HG03045 (cell line): ENCODE results near the gene PLEKHN1.

ENCODE experiments used
- ATAC-seq: cut with Tn5 transposase; IDR thresholded peaks from one replicate; pipeline ENCODE4 v1.9.1; 2021; ENCODE audit warnings: mild to moderate bottlenecking, moderate library complexity; ENCODE audit not compliant: unreplicated experiment

PLEKHN1 gene

DNA sequence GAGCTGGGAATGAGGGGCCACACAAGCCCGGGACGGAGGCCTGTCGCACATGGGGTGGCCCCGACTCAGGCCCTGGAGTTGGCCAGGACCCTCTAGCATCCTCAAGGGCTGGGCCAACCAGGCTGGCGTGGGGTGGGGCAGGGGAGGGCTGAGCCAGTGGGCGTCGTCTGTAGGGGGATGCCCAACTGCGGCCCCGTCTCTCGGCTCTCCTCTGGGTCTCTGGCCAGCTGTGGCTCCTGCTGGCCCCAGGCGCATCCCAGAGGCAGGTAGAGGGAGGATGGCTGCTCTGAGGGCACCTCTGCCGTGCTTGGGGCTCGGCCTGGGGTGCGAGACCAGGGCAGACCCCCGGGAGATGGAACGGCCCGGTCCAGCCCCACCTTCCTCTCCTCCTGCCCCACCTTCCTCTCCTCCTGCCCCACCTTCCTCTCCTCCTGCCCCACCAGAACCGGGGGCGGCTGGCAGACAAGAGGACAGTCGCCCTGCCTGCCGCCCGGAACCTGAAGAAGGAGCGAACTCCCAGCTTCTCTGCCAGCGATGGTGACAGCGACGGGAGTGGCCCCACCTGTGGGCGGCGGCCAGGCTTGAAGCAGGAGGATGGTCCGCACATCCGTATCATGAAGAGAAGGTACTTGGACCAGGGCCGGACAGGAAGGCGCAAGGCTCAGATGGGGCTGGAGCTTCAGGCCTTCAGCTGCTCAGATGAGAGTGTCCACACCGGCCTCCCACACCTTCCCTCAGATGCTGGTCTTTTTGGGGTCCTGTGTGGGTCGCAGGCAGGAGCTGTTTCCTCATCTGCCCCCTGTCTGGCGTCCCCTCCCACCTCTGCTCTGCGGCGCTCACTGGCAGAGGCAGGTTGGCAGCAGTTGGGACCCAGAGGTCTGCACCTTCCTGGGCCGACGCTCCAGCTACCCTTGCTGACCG lies 36.3 kb upstream of the PLEKHN1 start:
- ATAC-seq: no peak

DNA sequence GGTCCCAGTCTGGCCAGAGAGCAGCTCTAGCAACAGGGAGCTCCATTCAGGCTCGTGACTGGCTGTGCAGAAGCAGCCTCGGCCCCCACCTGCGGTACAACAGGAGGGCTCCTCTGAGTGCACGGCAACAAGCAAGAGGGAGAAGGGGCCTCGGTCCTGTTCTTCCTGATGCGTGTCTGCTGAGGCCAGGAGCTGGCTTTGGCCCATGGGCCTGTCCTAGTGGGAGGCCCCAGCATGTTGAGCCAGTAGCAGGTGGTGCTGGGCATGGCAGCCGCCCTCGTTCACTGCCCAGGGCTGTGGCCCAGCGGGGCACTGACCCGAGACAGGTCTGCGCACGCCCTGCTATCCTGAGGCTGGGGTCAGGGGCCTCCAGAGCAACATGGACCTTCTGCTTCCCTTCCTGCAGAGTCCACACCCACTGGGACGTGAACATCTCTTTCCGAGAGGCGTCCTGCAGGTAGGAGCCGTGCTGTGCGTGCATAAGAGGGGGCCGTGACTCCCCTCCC lies 35.6 kb upstream of the PLEKHN1 start:
- ATAC-seq: no peak

DNA sequence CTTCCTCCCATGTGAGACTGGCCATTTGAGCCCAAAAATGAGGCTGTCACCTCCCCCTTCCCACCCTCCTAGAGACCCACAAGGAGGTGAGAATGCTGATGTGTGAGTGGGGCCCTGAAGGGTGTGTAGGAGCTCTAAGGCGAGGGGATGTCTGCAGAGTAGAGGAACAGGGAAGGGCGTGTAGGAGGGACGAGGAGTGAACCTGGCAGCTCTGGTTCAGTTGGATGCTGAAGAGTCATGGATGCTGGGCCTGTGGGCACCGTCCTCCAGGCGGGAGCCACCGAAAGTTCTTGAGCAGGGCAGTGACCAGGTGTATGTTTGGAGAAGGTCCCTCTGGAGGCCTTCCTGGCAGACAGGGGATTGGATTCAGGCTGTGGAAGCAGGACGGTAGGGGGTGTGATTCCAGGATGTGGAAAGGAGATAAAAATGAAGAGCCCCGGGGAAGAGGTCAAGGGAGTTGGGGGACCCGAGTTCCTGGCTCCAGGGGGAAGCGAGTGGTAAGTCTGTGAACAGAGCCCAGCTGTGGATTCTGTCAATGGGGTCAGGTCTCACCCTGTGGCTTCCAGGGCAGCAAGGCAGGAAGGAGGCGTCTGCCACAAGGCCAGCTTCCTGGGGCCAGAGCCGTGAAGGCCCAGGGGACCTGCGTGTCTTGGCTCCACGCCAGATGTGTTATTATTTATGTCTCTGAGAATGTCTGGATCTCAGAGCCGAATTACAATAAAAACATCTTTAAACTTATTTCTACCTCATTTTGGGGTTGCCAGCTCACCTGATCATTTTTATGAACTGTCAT lies 34.7 kb upstream of the PLEKHN1 start:
- no peak for ATAC-seq

DNA sequence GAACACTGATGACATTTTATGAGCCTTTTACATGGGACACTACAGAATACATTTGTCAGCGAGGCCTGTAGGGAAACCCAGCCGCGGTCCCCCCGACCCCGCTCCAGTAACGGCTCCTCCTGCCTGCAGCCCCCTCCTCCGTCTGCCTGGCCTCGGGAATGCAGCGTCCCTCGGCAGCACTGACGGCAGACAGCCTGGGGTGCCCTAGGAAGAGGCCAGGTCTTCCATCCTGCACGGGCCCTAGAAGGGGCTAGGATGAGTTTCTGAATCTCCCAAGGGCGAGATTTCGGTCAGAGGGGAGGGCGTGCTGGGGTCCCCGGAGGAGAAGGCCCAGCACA lies 34.1 kb upstream of the PLEKHN1 start:
- no peak for ATAC-seq

DNA sequence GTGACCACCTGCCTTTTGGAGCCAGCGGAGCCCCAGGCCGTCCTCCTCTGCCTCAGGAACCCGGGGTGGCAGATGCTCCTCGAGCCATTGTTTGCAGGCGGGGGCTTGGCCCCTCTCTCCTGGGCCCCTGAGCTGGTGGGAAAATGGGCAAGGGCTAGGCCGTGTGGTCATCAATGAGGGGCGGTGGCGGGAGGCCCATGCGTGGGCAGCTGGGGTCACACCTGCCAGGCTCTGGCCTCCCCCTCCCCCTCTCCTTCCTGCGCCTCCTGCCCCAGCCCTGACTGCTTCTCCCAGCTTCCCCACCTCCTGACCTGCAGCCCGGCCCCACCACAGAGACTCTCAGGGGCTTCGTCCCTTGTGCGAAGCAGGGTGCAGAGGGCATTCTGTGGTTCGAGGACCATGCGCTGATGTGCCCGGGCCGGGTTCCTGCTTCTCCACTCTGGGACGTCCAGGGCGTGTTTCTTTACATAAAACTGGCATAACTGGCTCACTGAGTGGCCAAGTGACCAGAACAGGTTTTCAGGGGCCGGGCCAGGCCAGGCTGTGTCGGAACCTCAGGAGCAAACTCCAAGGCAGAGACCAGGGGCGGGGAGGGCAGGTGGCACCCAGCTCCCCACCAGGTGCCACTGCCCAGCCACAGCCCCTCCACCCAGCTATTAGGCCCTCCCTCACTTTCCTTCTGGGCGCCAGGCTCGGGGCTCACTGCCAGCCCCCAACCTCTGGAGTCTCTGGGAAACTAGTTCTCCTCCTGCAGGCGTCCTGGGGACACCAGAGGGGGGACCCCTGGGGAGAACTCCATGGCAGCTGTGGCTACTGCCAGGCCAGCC lies 33.3 kb upstream of the PLEKHN1 start:
- no peak for ATAC-seq

DNA sequence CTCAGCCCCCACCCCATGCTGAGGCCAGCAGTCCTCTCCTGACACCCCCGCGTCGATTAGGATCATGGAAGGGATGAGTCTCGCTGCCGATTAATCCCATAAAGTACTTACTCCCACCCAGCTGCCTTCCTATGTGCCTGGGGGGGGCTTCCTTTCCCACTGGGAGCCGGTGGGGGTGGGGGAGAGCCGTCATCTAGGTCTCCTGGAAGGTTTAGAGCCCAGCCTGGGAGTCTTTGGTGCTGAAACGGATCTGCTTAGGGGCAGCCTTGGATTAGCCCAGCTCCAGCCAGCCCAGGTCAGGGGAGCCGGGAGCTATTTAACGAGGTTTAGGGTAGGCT lies 32.7 kb upstream of the PLEKHN1 start:
- ATAC-seq: no peak

DNA sequence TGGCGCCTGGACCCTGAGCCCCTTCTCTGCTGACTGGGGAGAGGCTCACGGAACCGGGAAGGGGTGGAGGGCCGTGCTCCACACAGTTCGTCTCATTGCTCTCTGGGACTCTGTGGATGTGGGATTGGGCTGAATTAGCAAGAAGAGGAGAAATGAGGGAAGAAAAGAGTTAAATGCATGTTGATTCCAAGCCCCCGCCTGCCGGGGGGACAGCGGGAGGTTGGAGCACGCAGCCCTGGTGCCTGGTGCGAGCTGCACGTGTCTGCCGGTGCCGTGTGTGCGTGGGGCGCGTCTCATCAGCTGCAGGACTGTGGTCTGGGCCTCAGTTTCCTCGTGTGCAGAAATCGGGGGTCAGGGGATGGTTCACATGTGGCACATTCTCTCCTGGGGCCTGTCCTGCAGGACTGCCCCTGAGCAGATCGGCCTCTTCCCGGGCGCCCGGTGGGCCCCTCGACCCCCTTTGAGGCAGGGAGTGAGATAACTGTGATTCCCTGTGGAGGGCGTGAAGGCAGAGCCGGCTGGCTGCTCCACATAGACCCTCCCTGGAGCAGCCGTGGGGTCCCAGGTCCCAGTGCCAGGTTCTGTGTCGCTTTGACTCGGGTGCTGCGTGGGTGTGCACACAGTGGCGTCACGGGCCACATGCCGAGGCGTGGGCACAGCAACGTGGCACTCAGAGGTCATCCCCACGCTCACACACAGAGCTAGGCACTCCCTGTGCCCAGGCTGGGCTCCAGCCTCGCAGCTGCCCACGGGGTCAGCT lies 31.1 kb upstream of the PLEKHN1 start:
- ATAC-seq: no peak

DNA sequence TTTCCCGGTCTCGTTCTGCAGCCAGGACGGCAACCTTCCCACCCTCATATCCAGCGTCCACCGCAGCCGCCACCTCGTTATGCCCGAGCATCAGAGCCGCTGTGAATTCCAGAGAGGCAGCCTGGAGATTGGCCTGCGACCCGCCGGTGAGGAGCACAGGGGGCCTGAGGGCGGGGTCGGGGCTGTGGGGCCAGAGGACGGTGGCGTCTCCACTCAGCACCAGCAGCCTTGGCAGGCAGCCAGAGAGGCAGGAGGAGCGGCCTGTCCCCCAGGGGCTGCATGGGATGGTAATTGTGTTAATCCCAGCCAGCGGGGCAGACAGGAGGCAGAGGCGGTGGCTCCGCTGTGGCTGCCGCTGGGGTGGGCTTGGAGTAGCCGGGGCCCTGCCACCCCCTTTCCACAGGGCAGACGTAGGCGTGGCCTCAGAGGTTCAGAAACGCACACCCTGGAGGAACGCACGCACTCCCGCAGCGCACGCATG lies 30.5 kb upstream of the PLEKHN1 start:
- ATAC-seq: no peak

DNA sequence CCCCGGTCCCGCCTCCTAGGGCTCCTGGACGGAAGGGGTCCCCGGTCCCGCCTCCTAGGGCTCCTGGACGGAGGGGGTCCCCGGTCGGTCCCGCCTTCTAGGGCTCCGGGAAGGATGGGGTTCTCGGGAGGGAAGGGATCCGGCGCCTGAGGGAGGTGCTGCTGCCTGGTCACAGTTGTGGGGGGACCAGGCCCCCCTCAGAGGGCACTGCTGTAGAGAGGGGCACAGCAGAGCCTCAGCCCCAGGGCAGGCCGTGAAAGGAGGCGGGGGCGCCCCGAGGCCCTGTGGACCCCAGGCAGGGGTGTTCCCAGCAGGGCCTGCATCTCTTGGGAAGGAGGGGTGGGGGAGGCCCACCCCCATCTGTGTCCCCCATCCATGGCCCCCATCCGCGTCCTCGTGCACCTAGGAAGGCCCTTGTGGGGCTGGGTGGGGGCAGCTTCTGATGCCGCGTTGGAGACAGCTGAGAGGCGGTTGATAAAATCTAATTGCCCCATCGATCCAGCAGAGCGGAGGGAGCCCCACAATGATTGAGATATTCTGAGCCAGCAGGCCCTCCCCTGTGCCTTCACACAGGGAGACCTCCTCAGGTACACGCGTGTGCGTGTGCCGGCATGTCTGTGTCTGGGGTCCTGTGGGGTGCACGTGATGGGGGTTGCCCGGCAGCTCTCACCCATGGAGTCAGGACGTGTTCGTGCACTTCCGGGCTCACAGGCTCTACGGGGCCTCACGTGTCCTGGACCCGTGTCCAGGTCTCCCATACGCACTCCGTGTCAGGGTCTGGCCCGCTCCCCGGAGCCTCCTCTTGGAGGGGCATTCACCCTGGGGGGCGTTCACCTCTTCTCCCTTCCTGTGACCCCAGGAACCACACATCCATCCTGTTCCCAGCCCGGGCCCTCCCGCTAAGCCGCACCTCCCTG lies 29.7 kb upstream of the PLEKHN1 start:
- ATAC-seq: no peak

DNA sequence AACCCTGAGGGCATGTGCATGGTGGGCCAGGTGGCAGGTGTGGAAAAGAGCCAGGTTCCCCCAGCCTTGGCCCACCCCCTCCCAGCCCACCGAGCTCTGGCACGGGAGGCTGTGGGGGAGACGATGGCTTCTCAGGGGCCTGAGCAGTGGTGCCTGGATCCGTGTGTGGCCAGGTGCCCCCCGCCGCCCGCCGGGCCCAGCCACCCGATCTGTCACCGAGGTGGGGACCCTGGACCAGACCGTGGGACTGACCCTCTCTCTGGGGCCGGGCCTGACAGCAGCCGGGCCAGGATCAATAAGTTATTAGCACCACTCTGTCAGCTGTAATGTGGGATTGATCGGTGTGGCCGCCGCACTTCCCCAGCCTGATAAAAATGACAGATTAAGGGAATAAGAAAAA lies 28.8 kb upstream of the PLEKHN1 start:
- no peak for ATAC-seq

DNA sequence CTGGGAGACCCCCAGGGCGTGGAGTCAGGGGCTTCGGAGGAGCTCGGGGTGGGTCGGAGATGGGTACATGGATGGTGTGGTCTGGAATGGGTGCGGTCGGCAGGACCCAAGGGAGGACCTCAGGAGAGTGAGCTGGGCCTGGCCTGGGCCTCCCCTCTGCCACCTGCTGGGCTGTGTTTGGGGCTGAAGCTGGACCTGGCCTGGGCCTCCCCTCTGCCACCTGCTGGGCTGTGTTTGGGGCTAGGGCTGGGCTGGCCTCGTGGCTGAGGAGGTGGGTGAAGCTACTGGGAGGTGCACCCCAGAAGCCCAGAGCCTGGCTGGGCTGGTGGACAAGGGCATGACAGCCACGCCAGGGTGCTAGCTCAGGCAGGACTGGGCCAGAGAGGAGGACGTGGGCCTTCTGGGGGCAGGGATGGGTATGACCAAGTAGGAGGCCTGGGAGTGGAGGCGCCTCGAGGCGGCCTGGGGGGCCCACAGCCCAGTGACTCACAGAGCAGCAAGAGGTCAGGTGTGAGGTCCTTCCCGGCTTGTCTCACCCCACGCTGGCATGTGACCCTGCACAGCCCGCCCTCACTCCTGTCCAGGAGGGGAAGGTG lies 28.1 kb upstream of the PLEKHN1 start:
- no peak for ATAC-seq

DNA sequence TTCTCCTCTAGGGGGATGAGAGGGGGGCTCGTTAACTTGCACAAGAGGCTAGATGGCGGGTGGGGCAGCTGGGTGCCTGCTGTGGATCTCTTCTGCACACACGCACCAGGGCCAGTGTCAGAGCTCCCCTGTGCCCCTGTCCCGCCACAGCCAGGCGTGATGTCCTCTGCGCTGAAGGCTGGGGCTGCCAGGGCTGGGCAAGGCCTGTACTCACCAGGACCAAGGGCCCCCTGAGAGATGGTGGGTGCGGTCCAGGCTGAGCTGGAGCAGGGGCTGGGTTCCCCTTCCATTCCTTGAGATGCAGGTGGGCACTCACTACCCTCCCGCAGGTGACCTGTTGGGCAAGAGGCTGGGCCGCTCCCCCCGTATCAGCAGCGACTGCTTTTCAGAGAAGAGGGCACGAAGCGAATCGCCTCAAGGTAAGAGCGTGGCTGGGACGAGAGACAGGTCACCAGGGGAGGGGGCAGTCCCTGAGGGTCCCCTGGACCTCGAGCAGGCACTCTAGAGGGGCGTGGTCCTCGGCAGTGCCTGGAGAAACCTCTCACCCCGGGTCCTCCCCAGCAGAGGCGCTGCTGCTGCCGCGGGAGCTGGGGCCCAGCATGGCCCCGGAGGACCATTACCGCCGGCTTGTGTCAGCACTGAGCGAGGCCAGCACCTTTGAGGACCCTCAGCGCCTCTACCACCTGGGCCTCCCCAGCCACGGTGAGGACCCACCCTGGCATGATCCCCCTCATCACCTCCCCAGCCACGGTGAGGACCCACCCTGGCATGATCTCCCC lies 27.4 kb upstream of the PLEKHN1 start:
- ATAC-seq: no peak

DNA sequence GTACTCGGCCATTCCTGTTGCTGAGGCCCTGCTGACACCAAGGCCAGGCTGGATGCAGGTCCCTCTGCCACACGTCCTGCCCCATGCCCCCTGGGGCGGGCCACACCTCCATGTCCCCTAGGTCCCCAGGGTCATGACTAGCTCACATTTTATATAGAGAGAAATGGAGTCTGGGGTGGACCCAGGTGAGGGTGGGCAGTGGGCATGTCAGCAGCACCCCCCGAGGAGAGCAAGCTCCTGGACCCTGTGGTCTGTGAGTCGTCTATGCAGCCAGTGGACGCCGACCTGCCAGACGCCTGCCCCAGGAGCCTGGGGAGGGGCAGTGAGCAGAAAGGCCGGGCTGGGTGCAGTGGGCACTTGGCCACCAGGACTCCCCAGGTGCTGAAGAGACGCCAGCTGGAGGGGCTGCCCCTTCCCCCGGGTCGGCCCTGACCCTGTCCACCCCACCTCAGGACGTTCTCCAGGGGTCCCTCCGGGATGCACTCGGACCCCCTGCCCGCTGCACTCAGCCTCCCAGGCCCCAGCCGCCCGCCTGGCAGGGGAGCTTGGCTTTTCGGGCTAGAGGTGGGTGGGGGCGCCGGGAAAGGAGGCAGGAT lies 26.7 kb upstream of the PLEKHN1 start:
- ATAC-seq: no peak

DNA sequence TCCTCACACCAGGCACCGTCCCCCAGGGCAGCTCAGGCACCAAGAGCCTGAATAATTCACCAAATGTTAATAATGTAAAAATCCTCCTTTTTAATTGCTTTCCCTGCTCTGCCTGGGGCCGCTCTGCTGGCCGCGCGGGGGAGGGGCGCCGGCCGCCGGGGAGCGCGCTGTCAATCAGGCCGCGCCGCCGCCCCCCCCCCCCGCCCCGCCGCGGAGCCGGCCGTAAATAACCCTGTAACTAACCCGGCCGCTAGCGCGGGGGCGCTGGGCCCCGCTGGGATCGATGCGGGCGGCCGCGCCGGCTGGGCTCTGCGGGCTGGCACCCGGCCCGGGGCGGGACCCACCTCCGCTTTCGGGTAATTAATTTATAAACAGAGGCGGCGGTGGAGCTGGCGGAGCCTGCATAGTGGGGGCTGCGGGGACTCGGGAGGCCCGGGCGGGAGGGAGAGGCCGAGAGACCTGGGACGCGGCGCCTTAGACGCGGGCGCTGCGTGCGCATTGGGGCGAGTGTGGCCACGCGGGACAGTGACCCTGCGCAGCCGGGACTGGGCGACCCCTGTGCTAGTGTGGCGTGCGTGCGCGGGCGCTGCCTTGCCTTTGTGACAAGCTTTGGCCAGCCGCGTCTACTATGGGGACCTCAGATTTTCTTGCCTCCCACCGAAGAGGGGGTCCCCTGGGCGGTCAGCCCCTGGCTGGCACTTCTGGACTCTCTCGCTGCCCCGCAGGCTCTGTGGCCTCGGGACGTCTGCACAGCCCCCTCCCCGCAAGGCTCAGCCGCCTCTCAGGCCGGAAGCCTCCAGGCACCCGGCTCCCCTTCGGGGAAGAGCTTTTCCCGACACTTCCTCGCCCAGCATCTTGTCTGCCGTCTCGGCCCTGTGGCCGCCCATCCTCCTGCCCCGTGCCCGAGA lies 25.9 kb upstream of the PLEKHN1 start:
- no peak for ATAC-seq

DNA sequence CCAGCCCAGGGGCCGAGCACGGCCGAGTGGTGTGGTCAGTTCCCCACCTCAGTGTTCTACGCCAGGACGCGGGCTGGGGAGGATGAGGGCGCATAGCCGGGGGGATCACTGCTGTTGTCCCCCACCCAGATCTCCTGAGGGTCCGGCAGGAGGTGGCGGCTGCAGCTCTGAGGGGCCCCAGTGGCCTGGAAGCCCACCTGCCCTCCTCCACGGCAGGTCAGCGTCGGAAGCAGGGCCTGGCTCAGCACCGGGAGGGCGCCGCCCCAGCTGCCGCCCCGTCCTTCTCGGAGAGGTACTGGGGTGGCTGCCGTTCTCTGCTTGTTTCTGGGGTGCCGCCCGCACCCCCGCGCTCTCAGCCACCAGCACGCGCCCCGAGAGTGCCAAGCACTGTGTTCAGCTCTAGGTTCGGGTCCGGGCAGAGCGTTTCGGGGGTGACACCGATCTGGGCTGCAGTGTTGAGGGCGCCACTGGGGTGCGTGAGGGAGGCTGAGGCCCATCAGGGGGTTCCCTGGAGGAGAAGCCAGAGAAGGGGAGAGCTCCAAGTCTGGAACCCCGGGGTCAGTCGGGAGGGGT lies 25.2 kb upstream of the PLEKHN1 start:
- no peak for ATAC-seq

DNA sequence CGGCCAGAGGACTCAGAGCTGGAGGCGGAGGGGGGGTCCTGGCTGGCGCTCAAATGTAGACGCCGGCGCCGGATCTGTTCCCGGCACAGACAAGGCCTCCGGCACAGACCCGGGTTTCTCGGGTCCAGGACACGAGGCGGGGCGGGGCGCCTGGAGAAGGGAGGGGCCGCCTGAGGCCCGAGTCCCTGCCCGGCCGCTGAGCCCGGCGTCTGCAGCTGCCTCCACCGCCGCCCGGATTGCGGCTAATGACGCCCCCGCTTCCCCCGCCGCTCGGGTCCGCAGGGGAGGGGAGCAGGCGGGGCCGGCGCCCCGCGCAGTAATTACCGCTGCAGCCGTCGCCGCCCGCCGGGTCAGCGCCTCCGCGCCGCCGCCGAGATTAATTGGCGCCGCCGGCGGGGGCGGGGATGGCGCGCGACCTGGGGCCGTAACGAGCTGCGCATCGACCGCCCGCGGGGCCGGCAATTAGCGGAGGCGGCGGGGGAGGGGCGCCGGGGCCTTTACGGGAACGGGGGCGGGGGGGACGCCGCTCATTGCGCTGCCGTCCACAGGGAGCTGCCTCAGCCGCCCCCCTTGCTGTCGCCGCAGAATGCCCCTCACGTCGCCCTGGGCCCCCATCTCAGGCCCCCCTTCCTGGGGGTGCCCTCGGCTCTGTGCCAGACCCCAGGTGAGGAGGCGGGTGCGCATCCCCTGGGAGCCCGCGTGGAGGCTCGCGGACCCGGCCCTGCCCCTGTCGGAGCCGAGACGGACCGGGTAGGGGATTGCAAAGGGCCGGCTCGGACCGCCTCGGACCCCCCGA lies 24.5 kb upstream of the PLEKHN1 start:
- no peak for ATAC-seq
